WTC11 (cell line): ENCODE data around the gene FCGR3A.
"Not testable (repeated sequence)": the region's sequence is repeated elsewhere in the genome, so short reads cannot be mapped to it uniquely, and the experiment has no call there.

ENCODE experiments used
- CTCF ChIP-seq: fragments of 200-600 bp; IDR thresholded peaks from 2 replicates; pipeline ENCODE4 v1.8.0; 2022; ENCODE audit warnings: antibody characterized with exemption
- FOXJ3 ChIP-seq: sonication (generic); formaldehyde crosslinking; IDR thresholded peaks from 2 replicates; pipeline ENCODE4 v1.9.0; 2021; ENCODE audit warnings: missing genetic modification reagents, mild to moderate bottlenecking, borderline replicate concordance
- JUN ChIP-seq: sonication (generic); formaldehyde crosslinking; IDR thresholded peaks from 2 replicates; pipeline ENCODE4 v1.8.0; 2023; ENCODE audit warnings: mild to moderate bottlenecking, missing genetic modification reagents
- ZNF512 ChIP-seq: sonication (generic); formaldehyde crosslinking; IDR thresholded peaks from 2 replicates; pipeline ENCODE4 v1.8.1; 2022; ENCODE audit warnings: missing genetic modification reagents, borderline replicate concordance

GRCh38 chr1:161589920-161590319 lies 40.3 kb upstream of the FCGR3A start:
- TF ChIP-seq ZNF512 (CRISPR knock-in tag); CTCF; FOXJ3 (CRISPR knock-in tag); JUN: not testable (repeated sequence)
